Mucosa of descending colon (tissue), 3 donors: ENCODE results near the gene PEA15. TPM values are rescaled to one million over a fixed set of nuclear protein-coding genes. Genes with fewer than 3 reads are reported as not detected.

Experiments
- ATAC-seq: fragments of 200-7000 bp; cut with Tn5 transposase; one replicate; pipeline ENCODE4 v1.9.1; 2020; ENCODE audit warnings: mild to moderate bottlenecking, moderate library complexity
- DNase-seq, 3 donors: peaks; one replicate each; pipeline ENCODE4 v3.0.0-alpha.2; 2020
- H3K36me3 ChIP-seq: fragments of 200-600 bp; one replicate; pipeline ENCODE4 v1.8.0; 2021; ENCODE audit warnings: low read depth, mild to moderate bottlenecking
- H3K4me1 ChIP-seq: fragments of 200-600 bp; one replicate; pipeline ENCODE4 v1.8.0; 2021; ENCODE audit warnings: low read depth, mild to moderate bottlenecking
- H3K4me3 ChIP-seq: fragments of 200-600 bp; one replicate; pipeline ENCODE4 v1.8.0; 2021; ENCODE audit warnings: mild to moderate bottlenecking
- H3K9me3 ChIP-seq: fragments of 200-600 bp; one replicate; pipeline ENCODE4 v1.8.0; 2021; ENCODE audit warnings: mild to moderate bottlenecking
- CTCF ChIP-seq: fragments of 200-600 bp; IDR thresholded peaks from one replicate; pipeline ENCODE4 v1.8.0; 2022; ENCODE audit warnings: antibody characterized with exemption, mild to moderate bottlenecking
- intact Hi-C, 2 donors: fragments of 100-400 bp; cut with DNase I in 1 of 2; cut with micrococcal nuclease in 1 of 2; formaldehyde crosslinking; loops; one replicate each; pipeline versions ENCODE4 v1.11.0 to v1.11.1; 2022; cut with DNase I, micrococcal nuclease
- total RNA-seq, 3 donors: library from RNA; stranded (reverse); fragmentation: NEBNext Ultra II Directional in 2 of 3; extraction: Animal tissue kit (Norgen Biotek cat#: 25700) in 2 of 3; gene quantifications; one replicate each; pipeline versions ENCODE4 v1.2.1 to v1.2.4, GENCODE V29; 2021 to 2023
- donor health status: DM: no; HTN: no; CAD: no; lungs with moderate emphysema.
- donor health status: DM: no; HTN: no; CAD: no.
- donor health status: DM: no; HTN: yes; CAD: no.

The PEA15 gene
- total RNA-seq, 3 donors from 2014 or later: 31.6 to 125 (median 36.6) TPM

GRCh38 chr1:160244209-160244608 lies 39.0 kb downstream of the PEA15 start:
- Histone ChIP-seq H3K36me3 (peaks cover 4% of the 10 kb centered on the region), H3K4me3 (no peak overlapping the region), H3K4me1 (no peaks in the 10 kb centered on the region), H3K9me3 (no peaks in the 10 kb centered on the region)
- TF ChIP-seq CTCF: no peak
- DNase-seq (no peak), ATAC-seq (no peak)
- intact Hi-C loops: no loop called here

GRCh38 chr1:160245434-160245833 lies 40.2 kb downstream of the PEA15 start:
- no peak for DNase-seq
- no peaks in the 10 kb centered on the region for H3K9me3 ChIP-seq
- H3K4me1 ChIP-seq: no peaks in the 10 kb centered on the region
- no peak overlapping the region for H3K4me3 ChIP-seq
- H3K36me3 ChIP-seq: no peaks in the 10 kb centered on the region
- intact Hi-C loops: no loop called here
- no peak for ATAC-seq
- TF ChIP-seq CTCF: no peak

- H3K4me1 ChIP-seq: no peaks in the 10 kb centered on the region
- H3K4me3 ChIP-seq: no peak overlapping the region
- no peak for DNase-seq
- intact Hi-C loops: no loop called here
- no peaks in the 10 kb centered on the region for H3K9me3 ChIP-seq
- no peak for TF ChIP-seq CTCF
- no peak for ATAC-seq
- no peaks in the 10 kb centered on the region for H3K36me3 ChIP-seq
Observed at GRCh38 chr1:160247053-160247452, 41.9 kb downstream of the PEA15 start.

- no peaks in the 10 kb centered on the region for H3K9me3 ChIP-seq
- no peaks in the 10 kb centered on the region for H3K4me1 ChIP-seq
- ATAC-seq: no peak
- no peak for TF ChIP-seq CTCF
- no peak overlapping the region for H3K4me3 ChIP-seq
- DNase-seq: no peak
- no peaks in the 10 kb centered on the region for H3K36me3 ChIP-seq
- intact Hi-C loops: no loop called here
Observed at GRCh38 chr1:160251011-160251410, 45.8 kb downstream of the PEA15 start.

GRCh38 chr1:160251687-160252526 lies 46.7 kb downstream of the PEA15 start:
- no peaks in the 10 kb centered on the region for H3K4me1 ChIP-seq
- no peak overlapping the region for H3K4me3 ChIP-seq
- intact Hi-C loops: no loop called here
- DNase-seq: peak in 2 of 3 donors; percentile 33 to 75
- TF ChIP-seq CTCF: no peak
- peak; percentile 96 for ATAC-seq
- no peaks in the 10 kb centered on the region for H3K9me3 ChIP-seq
- H3K36me3 ChIP-seq: no peaks in the 10 kb centered on the region
